OCI-LY7 (cell line): ENCODE measurements around the gene GJC1. TPM values are rescaled to one million over a fixed set of nuclear protein-coding genes. Genes with fewer than 3 reads are reported as not detected.

Experiments used
- BruUV-seq: library from RNA; stranded (reverse); fragments of 400-500 nt; replicated peaks from 2 replicates; lab custom pipeline; 2021; lab: Mats Ljungman, UMichigan
- CTCF ChIA-PET: fragments of 300-600 bp; sonication (Branson Sonifier 250); formaldehyde crosslinking; loops from one replicate; lab custom pipeline; 2022; ENCODE audit warnings: antibody characterized with exemption; ENCODE audit not compliant: unreplicated experiment; lab: Charles Lee
- POLR2A ChIA-PET: fragments of 300-600 bp; sonication (Branson Sonifier 250); formaldehyde crosslinking; loops from one replicate; lab custom pipeline; 2022; ENCODE audit warnings: antibody characterized with exemption; lab: Charles Lee
- DNase-seq: peaks from one replicate; pipeline ENCODE4 v3.0.0-alpha.2; 2015; ENCODE audit warnings: low spot score
- H2AFZ ChIP-seq: fragments of 200-600 bp; sonication (generic), shearing (Covaris generic); 2 replicates; pipeline ENCODE4 v1.6.1; 2014; ENCODE audit warnings: mild to moderate bottlenecking, antibody characterized with exemption, low read length, moderate library complexity
- H3K27ac ChIP-seq: fragments of 200-600 bp; sonication (generic); 2 replicates; pipeline ENCODE4 v1.5.1; 2014; ENCODE audit warnings: mixed run types, low read depth, mild to moderate bottlenecking, moderate library complexity, low read length, inconsistent platforms; ENCODE audit not compliant: poor library complexity, severe bottlenecking
- H3K36me3 ChIP-seq: fragments of 200-600 bp; sonication (generic); 2 replicates; pipeline ENCODE4 v1.6.1; 2014; ENCODE audit warnings: mild to moderate bottlenecking, antibody characterized with exemption, low read length, moderate library complexity, mixed read lengths; ENCODE audit not compliant: insufficient read depth
- H3K4me1 ChIP-seq: fragments of 200-600 bp; sonication (generic); 2 replicates; pipeline ENCODE4 v1.5.1; 2014; ENCODE audit warnings: mild to moderate bottlenecking, low read length; ENCODE audit not compliant: insufficient read depth, poor library complexity, severe bottlenecking
- H3K4me2 ChIP-seq: fragments of 200-600 bp; sonication (generic); 2 replicates; pipeline ENCODE4 v1.6.1; 2014; ENCODE audit warnings: mild to moderate bottlenecking, low read length
- H3K4me3 ChIP-seq: fragments of 200-600 bp; sonication (generic); 2 replicates; pipeline ENCODE4 v1.5.1; 2014; ENCODE audit warnings: mild to moderate bottlenecking, low read depth, low read length; ENCODE audit not compliant: poor library complexity, severe bottlenecking
- H3K79me2 ChIP-seq: fragments of 200-600 bp; sonication (generic); 2 replicates; pipeline ENCODE4 v1.6.1; 2016; ENCODE audit warnings: low read depth, mild to moderate bottlenecking, low read length, moderate library complexity, mixed read lengths; ENCODE audit not compliant: insufficient read depth
- H3K9me2 ChIP-seq: fragments of 200-600 bp; sonication (generic); 2 replicates; pipeline ENCODE4 v1.6.1; 2016; ENCODE audit warnings: mild to moderate bottlenecking, low read length, mixed read lengths; ENCODE audit not compliant: insufficient read depth
- H3K9me3 ChIP-seq: fragments of 200-600 bp; sonication (generic); 2 replicates; pipeline ENCODE4 v1.6.1; 2014; ENCODE audit warnings: mild to moderate bottlenecking, mixed run types, low read length, mixed read lengths
- H4K20me1 ChIP-seq: fragments of 200-600 bp; sonication (generic); 2 replicates; pipeline ENCODE4 v1.6.1; 2014; ENCODE audit warnings: mild to moderate bottlenecking, antibody characterized with exemption, low read length, moderate library complexity, mixed read lengths; ENCODE audit not compliant: insufficient read depth
- EZH2phosphoT487 ChIP-seq: fragments of 200-600 bp; sonication (generic); IDR thresholded peaks from 2 replicates; pipeline ENCODE4 v1.6.1; 2018; ENCODE audit warnings: low read depth, borderline replicate concordance, mild to moderate bottlenecking, mixed run types, antibody characterized with exemption, low read length, moderate library complexity, mixed read lengths
- intact Hi-C: fragments of 100-400 bp; cut with micrococcal nuclease; formaldehyde crosslinking; loops from one replicate; pipeline ENCODE4 v1.10.0; 2022; ENCODE audit not compliant: unreplicated experiment
- total RNA-seq, 2 experiments: library from RNA; depleted of rRNA in 1 of 2; stranded (reverse); fragments of >200 nt in 1 of 2; shearing (Covaris generic) in 1 of 2; gene quantifications; 2 replicates each; pipeline ENCODE4 v1.2.3, GENCODE V29; 2014 to 2022
- TF ChIP-seq, protein P1 (sequence below): fragments of 200-600 bp; sonication (generic); conservative IDR thresholded peaks from 2 replicates; pipeline ENCODE4 v1.5.1; 2014; ENCODE audit warnings: mild to moderate bottlenecking, antibody characterized with exemption, low read length, moderate library complexity, mixed read lengths

Gene GJC1
- total RNA-seq, 2 experiments from 2014 or later: 14.2 to 19.5 TPM

DNA sequence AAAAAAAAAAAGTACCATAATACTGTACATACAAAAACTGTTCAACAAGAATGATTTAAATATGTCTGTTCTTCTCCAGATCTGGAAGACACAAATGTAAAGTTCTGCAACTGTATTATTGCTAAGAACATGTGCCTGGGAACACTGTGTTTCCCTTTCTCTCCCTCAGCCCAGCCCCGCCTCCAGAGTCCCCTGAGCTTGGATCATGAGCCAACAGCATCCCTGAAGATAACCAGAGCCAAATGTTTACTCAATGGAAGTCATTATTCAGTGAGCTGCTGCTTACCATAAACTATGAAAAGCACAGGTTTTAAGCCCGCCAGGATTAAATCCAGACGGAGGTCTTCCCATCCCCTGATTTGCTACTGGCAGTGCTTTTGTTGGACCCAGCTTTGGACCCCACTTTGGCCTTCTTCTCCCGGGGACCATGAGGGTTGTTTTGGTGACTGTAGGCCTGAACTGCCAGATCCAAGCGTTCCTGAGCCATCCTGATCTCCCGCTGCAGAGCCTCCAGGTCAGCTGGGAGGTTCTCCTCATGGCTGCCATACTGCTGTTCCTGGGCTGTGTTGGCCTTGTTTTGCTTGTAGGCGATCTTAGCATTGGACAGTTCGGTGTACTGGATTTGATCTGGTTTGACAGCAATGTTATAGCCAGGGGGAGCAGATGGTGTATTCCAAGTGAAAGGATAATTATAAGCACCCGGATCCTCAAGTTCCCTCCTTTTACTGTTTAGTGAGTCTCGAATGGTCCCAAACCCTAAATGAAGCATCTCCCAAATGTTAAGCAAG, 25.6 kb downstream of the GJC1 start:
- no peak overlapping the region for H2AFZ ChIP-seq
- TF ChIP-seq, protein P1, sequence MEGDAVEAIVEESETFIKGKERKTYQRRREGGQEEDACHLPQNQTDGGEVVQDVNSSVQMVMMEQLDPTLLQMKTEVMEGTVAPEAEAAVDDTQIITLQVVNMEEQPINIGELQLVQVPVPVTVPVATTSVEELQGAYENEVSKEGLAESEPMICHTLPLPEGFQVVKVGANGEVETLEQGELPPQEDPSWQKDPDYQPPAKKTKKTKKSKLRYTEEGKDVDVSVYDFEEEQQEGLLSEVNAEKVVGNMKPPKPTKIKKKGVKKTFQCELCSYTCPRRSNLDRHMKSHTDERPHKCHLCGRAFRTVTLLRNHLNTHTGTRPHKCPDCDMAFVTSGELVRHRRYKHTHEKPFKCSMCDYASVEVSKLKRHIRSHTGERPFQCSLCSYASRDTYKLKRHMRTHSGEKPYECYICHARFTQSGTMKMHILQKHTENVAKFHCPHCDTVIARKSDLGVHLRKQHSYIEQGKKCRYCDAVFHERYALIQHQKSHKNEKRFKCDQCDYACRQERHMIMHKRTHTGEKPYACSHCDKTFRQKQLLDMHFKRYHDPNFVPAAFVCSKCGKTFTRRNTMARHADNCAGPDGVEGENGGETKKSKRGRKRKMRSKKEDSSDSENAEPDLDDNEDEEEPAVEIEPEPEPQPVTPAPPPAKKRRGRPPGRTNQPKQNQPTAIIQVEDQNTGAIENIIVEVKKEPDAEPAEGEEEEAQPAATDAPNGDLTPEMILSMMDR: no peak
- intact Hi-C loops: no loop called here
- BruUV-seq: no TSS peak
- H3K4me1 ChIP-seq: no peaks in the 10 kb centered on the region
- ChIA-PET CTCF (no interaction called here), POLR2A (no interaction called here)
- peaks cover 69% of the 10 kb centered on the region for H3K36me3 ChIP-seq
- no peaks in the 10 kb centered on the region for H4K20me1 ChIP-seq
- no peaks in the 10 kb centered on the region for H3K9me3 ChIP-seq
- H3K4me2 ChIP-seq: no peak overlapping the region
- no peak for DNase-seq
- no peak overlapping the region for H3K4me3 ChIP-seq
- no peaks in the 10 kb centered on the region for H3K9me2 ChIP-seq
- H3K27ac ChIP-seq: no peak overlapping the region
- H3K79me2 ChIP-seq: no peaks in the 10 kb centered on the region

DNA sequence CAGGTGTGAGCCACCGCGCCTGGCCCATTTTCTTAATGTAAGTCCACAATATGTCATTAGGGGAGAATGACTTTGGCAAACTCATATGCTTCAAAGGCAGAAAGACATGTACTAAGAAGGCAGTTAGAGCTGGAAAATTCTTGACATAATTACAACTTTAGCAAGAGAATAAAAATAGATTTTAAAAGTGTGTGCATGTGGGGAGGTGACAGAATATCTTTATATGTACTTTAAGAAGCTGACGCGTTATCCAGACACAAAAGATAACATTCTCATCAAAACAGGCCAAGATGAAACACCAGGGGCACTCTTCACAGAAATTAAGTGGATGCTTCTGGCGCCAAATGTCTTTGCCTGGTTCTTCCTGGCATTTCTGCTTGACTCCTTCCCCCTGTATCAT, 28.2 kb downstream of the GJC1 start:
- H3K9me2 ChIP-seq: no peaks in the 10 kb centered on the region
- no peak overlapping the region for H3K27ac ChIP-seq
- BruUV-seq: no TSS peak
- H2AFZ ChIP-seq: no peak overlapping the region
- no peaks in the 10 kb centered on the region for H3K9me3 ChIP-seq
- intact Hi-C loops: no loop called here
- peaks cover 68% of the 10 kb centered on the region for H3K36me3 ChIP-seq
- no peaks in the 10 kb centered on the region for H3K4me1 ChIP-seq
- ChIA-PET CTCF (no interaction called here), POLR2A (no interaction called here)
- no peak overlapping the region for H3K4me3 ChIP-seq
- TF ChIP-seq, protein P1: no peak
- TF ChIP-seq EZH2phosphoT487: no peak
- DNase-seq: no peak
- no peak overlapping the region for H3K4me2 ChIP-seq
- H3K79me2 ChIP-seq: no peaks in the 10 kb centered on the region
- H4K20me1 ChIP-seq: no peaks in the 10 kb centered on the region

DNA sequence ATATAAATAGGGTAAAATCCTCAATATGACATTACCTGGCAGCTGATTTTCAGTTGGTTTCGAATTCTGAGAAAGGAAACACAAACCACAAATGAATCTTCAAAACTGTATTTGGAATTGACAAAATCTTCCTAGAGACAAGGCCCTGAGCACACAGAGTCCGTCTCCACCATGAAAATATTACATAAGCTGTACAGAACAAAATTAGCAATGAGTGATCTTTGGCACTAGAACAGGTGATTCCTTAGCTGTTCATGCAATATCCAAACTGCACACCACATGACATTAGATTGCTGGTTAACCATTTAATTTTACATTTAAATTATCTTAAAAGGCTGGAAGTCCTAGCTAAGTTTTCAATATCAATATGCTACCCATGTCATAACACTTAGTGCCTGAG, 31.7 kb downstream of the GJC1 start:
- Histone ChIP-seq H3K9me3 (no peaks in the 10 kb centered on the region), H3K9me2 (no peaks in the 10 kb centered on the region), H4K20me1 (no peaks in the 10 kb centered on the region), H3K4me2 (no peak overlapping the region), H3K4me1 (no peaks in the 10 kb centered on the region), H3K27ac (no peak overlapping the region), H3K4me3 (no peak overlapping the region), H3K36me3 (peaks cover 35% of the 10 kb centered on the region), H3K79me2 (no peaks in the 10 kb centered on the region), H2AFZ (no peak overlapping the region)
- intact Hi-C loops: no loop called here
- POLR2A ChIA-PET: no interaction called here
- CTCF ChIA-PET: no interaction called here
- no TSS peak for BruUV-seq
- no peak for DNase-seq
- TF ChIP-seq, protein P1: no peak
- no peak for TF ChIP-seq EZH2phosphoT487
